A549 (cell line): Measurements from ENCODE around the gene XRCC3. TPM values are rescaled to one million over a fixed set of nuclear protein-coding genes. Genes with fewer than 3 reads are reported as not detected.
A peak's percentile ranks its signal among the peaks of the same experiment; 100 is the strongest.

Experiments
- ATAC-seq, 2 experiments: fragments of 200-7000 bp in 1 of 2; fragments of >200 bp in 1 of 2; cut with Nextera tagmentation in 1 of 2; cut with Tn5 transposase in 1 of 2; 3 replicates each; pipeline versions ENCODE4 v1.8.0 to v1.9.1; 2018 to 2020; ENCODE audit warnings: mild to moderate bottlenecking in 1 of 2, moderate library complexity in 1 of 2
- CTCF ChIA-PET: fragments of 300-600 bp; sonication (Branson Sonifier 250); formaldehyde crosslinking; extraction: SDS; loops from one replicate; lab custom pipeline; 2021; ENCODE audit warnings: antibody characterized with exemption, inconsistent platforms; lab: Yijun Ruan, JAX
- POLR2A ChIA-PET: fragments of 350-600 bp; formaldehyde crosslinking; extraction: SDS; loops from one replicate; lab custom pipeline; 2021; ENCODE audit warnings: antibody characterized with exemption, inconsistent platforms; lab: Yijun Ruan, JAX
- DNase-seq, 2 experiments: peaks; one replicate each; pipeline versions ENCODE4 v3.0.0 to v3.0.0-alpha.2; 2011 to 2016; ENCODE audit warnings: low read depth in 1 of 2, low spot score in 1 of 2
- FAIRE-seq: peaks from 2 replicates; lab custom pipeline; 2011; peaks lifted over from hg19 to GRCh38; lab: Jason Lieb, UNC
- H3K27ac ChIP-seq, 2 experiments: fragments of >200 bp; sonication (Bioruptor Twin); formaldehyde crosslinking; 3 replicates each; pipeline ENCODE4 v1.5.1; 2016 to 2017
- H3K4me1 ChIP-seq: fragments of >200 bp; sonication (Bioruptor Twin); formaldehyde crosslinking; 3 replicates; pipeline ENCODE4 v1.6.1; 2016
- H3K4me2 ChIP-seq: fragments of >200 bp; sonication (Bioruptor Twin); formaldehyde crosslinking; 3 replicates; pipeline ENCODE4 v1.6.1; 2016
- H3K4me3 ChIP-seq: fragments of >200 bp; sonication (Bioruptor Twin); formaldehyde crosslinking; 3 replicates; pipeline ENCODE4 v1.5.1; 2016
- H3K9me3 ChIP-seq: fragments of >200 bp; sonication (Bioruptor Twin); formaldehyde crosslinking; 3 replicates; pipeline ENCODE4 v1.6.1; 2016
- BCL3 ChIP-seq: fragments of >200 bp; sonication (Bioruptor Twin); formaldehyde crosslinking; IDR thresholded peaks from 3 replicates; pipeline ENCODE4 v1.6.1; 2016
- CHD2 ChIP-seq: fragments of 150-350 bp; IDR thresholded peaks from 2 replicates; pipeline ENCODE4 v1.6.1; 2014; ENCODE audit warnings: low read length; ENCODE audit not compliant: partially characterized antibody
- CHD4 ChIP-seq: fragments of 200-600 bp; sonication (generic); IDR thresholded peaks from 2 replicates; pipeline ENCODE4 v1.6.1; 2016; ENCODE audit warnings: antibody characterized with exemption, mild to moderate bottlenecking, borderline replicate concordance
- EP300 ChIP-seq, 2 experiments: fragments of >200 bp; sonication (Bioruptor Twin); formaldehyde crosslinking; IDR thresholded peaks; 2 replicates in 1 of 2; 3 replicates in 1 of 2; pipeline ENCODE4 v1.6.1; 2016 to 2017
- FOXS1 ChIP-seq: fragments of 250-450 bp; sonication (Bioruptor Pico); IDR thresholded peaks from 2 replicates; pipeline ENCODE4 v1.5.0; 2020; ENCODE audit warnings: mild to moderate bottlenecking, moderate library complexity
- GATA3 ChIP-seq: IDR thresholded peaks from 2 replicates; pipeline ENCODE4 v1.6.1; 2012; ENCODE audit warnings: borderline replicate concordance
- HOXA7 ChIP-seq: fragments of 250-450 bp; sonication (Bioruptor Pico); IDR thresholded peaks from 2 replicates; pipeline ENCODE4 v1.5.0; 2020; ENCODE audit warnings: mild to moderate bottlenecking, moderate library complexity
- KDM1A ChIP-seq: fragments of 200-600 bp; sonication (generic); IDR thresholded peaks from 2 replicates; pipeline ENCODE4 v1.6.1; 2016; ENCODE audit warnings: low read depth, mild to moderate bottlenecking
- MAFK ChIP-seq: fragments of 450-650 bp; IDR thresholded peaks from 2 replicates; pipeline ENCODE4 v1.6.1; 2014; ENCODE audit not compliant: partially characterized antibody
- MAZ ChIP-seq: fragments of 150-350 bp; IDR thresholded peaks from 2 replicates; pipeline ENCODE4 v1.6.1; 2014; ENCODE audit warnings: antibody characterized with exemption, low read depth, low read length, borderline replicate concordance
- MYC ChIP-seq: IDR thresholded peaks from 2 replicates; pipeline ENCODE4 v1.6.1; 2012; ENCODE audit warnings: mild to moderate bottlenecking, inconsistent platforms, low read length, improper control_type of control experiment, borderline replicate concordance
- PHF8 ChIP-seq: fragments of 200-600 bp; sonication (generic); IDR thresholded peaks from 2 replicates; pipeline ENCODE4 v1.6.1; 2016; ENCODE audit warnings: low read depth, mild to moderate bottlenecking, antibody characterized with exemption, moderate library complexity, borderline replicate concordance
- POLR2A ChIP-seq: IDR thresholded peaks from 2 replicates; pipeline ENCODE4 v1.6.1; 2012; ENCODE audit warnings: mild to moderate bottlenecking, low read length
- POLR2AphosphoS2 ChIP-seq: conservative IDR thresholded peaks from 2 replicates; pipeline ENCODE4 v1.6.1; 2012; ENCODE audit warnings: low read length, improper control_type of control experiment, inconsistent platforms
- RARB ChIP-seq: fragments of 250-450 bp; sonication (Bioruptor Pico); IDR thresholded peaks from 2 replicates; pipeline ENCODE4 v1.8.0; 2021; ENCODE audit warnings: mild to moderate bottlenecking, moderate library complexity
- REST ChIP-seq: fragments of 200-600 bp; sonication (generic); IDR thresholded peaks from 2 replicates; pipeline ENCODE4 v1.6.1; 2016; ENCODE audit warnings: antibody characterized with exemption, mild to moderate bottlenecking, moderate library complexity
- SREBF2 ChIP-seq: fragments of 450-650 bp; IDR thresholded peaks from 2 replicates; pipeline ENCODE4 v1.6.1; 2014; ENCODE audit warnings: mild to moderate bottlenecking, moderate library complexity
- TFCP2L1 ChIP-seq: fragments of 250-450 bp; sonication (Bioruptor Pico); IDR thresholded peaks from 2 replicates; pipeline ENCODE4 v1.5.0; 2021; ENCODE audit warnings: mild to moderate bottlenecking
- ZNF302 ChIP-seq: fragments of 250-450 bp; sonication (Bioruptor Pico); IDR thresholded peaks from 2 replicates; pipeline ENCODE4 v1.9.0; 2021; ENCODE audit warnings: inconsistent platforms, mild to moderate bottlenecking, moderate library complexity
- ZSCAN20 ChIP-seq: fragments of 250-450 bp; sonication (Bioruptor Pico); IDR thresholded peaks from 2 replicates; pipeline ENCODE4 v1.8.0; 2022; ENCODE audit warnings: mild to moderate bottlenecking, moderate library complexity
- WGBS: methylation state at CpG from one replicate; pipeline ENCODE4 v1.1.6; 2017; ENCODE audit errors: missing lambda C conversion rate; 5-methylcytosine and 5-hydroxymethylcytosine counted together
- polyA plus RNA-seq, 4 experiments: library from polyadenylated mRNA; depleted of rRNA in 3 of 4; stranded (reverse); fragments of >200 nt; fragmentation: RNase III in 1 of 4; extraction: RNeasy Plus Mini Kit Qiagen cat#74134 plus additional on column Dnase treatment in 1 of 4; gene quantifications; 2 replicates in 3 of 4; 3 replicates in 1 of 4; pipeline ENCODE4 v1.2.3, GENCODE V29; 2011 to 2017

Gene XRCC3
- polyA plus RNA-seq, 2 of the 4 experiments (the other 2 are of a cell fraction): 23.0 to 28.1 TPM

- TF ChIP-seq MYC (no peak), EP300 (IDR thresholded peaks at IDR 0.05) (no peak)
Measured at GRCh38 chr14:103695296-103696069, 19.8 kb downstream of the XRCC3 start (continued).

- ATAC-seq (no peak; a peak in 1 of 6 replicates), DNase-seq (no peak), FAIRE-seq (no peak)
- CTCF ChIA-PET: interaction anchor here (0.6 to 3.2 kb wide), 9 partner anchors 8 to 134 kb away, joined by 3 to 9 read pairs (median 3); no protein-coding TSS in a partner anchor
- no peaks in the 10 kb centered on the region for H3K9me3 ChIP-seq
- no peak overlapping the region for H3K4me2 ChIP-seq
- TF ChIP-seq POLR2AphosphoS2: 0 out of 2 replicates have a peak, but pooled peaks have one; percentile 62
- no peak for TF ChIP-seq FOXS1 (CRISPR knock-in tag)
- TF ChIP-seq CHD2: no peak
- no peak overlapping the region for H3K27ac ChIP-seq
- POLR2A ChIA-PET: no interaction called here
- peaks cover 10% of the 10 kb centered on the region; the same call in 2 of the 3 replicates for H3K4me1 ChIP-seq
- H3K4me3 ChIP-seq: no peak overlapping the region
- WGBS: 90% methylated on average over 20 of the region's 20 CpGs
Measured at GRCh38 chr14:103694572-103695026, 20.7 kb downstream of the XRCC3 start.

GRCh38 chr14:103693515-103693914, 21.7 kb downstream of the XRCC3 start:
- CTCF ChIA-PET: interaction anchor here (0.7 to 3.2 kb wide), 4 partner anchors 13 to 102 kb away, joined by 3 to 9 read pairs (median 4); no protein-coding TSS in a partner anchor
- Histone ChIP-seq H3K4me2 (no peak overlapping the region), H3K9me3 (no peaks in the 10 kb centered on the region), H3K27ac (no peak overlapping the region), H3K4me3 (no peak overlapping the region), H3K4me1 (peaks cover 10% of the 10 kb centered on the region; the same call in 2 of the 3 replicates)
- FAIRE-seq (no peak), DNase-seq (no peak), ATAC-seq (no peak)
- POLR2A ChIA-PET: no interaction called here
- WGBS: 76% methylated on average over 22 of the region's 22 CpGs
- TF ChIP-seq TFCP2L1 (CRISPR knock-in tag) (no peak), HOXA7 (CRISPR knock-in tag) (no peak), SREBF2 (no peak), POLR2A (no peak), CHD4 (no peak), RARB (CRISPR knock-in tag) (no peak), ZNF302 (CRISPR knock-in tag) (no peak)

- FAIRE-seq (no peak), DNase-seq (no peak), ATAC-seq (no peak)
- 74% methylated on average over 12 of the region's 12 CpGs for WGBS
- H3K4me2 ChIP-seq: no peak overlapping the region
- peaks cover 10% of the 10 kb centered on the region; the same call in 2 of the 3 replicates for H3K4me1 ChIP-seq
- H3K9me3 ChIP-seq: no peaks in the 10 kb centered on the region
- TF ChIP-seq MAZ: no peak
- no peak for TF ChIP-seq REST
- TF ChIP-seq BCL3: no peak
- TF ChIP-seq RARB (CRISPR knock-in tag): no peak
- TF ChIP-seq ZSCAN20 (CRISPR knock-in tag): no peak
- no peak for TF ChIP-seq HOXA7 (CRISPR knock-in tag)
- no peak for TF ChIP-seq PHF8
- TF ChIP-seq ZNF302 (CRISPR knock-in tag): no peak
- TF ChIP-seq SREBF2: no peak
- no peak for TF ChIP-seq MAFK
- TF ChIP-seq CHD2: no peak
- no peak for TF ChIP-seq FOXS1 (CRISPR knock-in tag)
- TF ChIP-seq KDM1A: no peak
- TF ChIP-seq GATA3: no peak
- ChIA-PET POLR2A (no interaction called here), CTCF (interaction anchor here (0.7 to 3.2 kb wide), 3 partner anchors 12 to 17 kb away, joined by 3 to 9 read pairs (median 4); no protein-coding TSS in a partner anchor)
- no peak overlapping the region for H3K4me3 ChIP-seq
- no peak overlapping the region for H3K27ac ChIP-seq
Measured at GRCh38 chr14:103692871-103693270, 22.4 kb downstream of the XRCC3 start.
